Embryonic facial prominence (tissue), 1 donor: Measurements from ENCODE around the gene RNF5.

Source experiments
- DNase-seq: peaks from one replicate; pipeline ENCODE4 v3.0.0-alpha.2; 2016; ENCODE audit errors: extremely low spot score

Gene RNF5

DNA sequence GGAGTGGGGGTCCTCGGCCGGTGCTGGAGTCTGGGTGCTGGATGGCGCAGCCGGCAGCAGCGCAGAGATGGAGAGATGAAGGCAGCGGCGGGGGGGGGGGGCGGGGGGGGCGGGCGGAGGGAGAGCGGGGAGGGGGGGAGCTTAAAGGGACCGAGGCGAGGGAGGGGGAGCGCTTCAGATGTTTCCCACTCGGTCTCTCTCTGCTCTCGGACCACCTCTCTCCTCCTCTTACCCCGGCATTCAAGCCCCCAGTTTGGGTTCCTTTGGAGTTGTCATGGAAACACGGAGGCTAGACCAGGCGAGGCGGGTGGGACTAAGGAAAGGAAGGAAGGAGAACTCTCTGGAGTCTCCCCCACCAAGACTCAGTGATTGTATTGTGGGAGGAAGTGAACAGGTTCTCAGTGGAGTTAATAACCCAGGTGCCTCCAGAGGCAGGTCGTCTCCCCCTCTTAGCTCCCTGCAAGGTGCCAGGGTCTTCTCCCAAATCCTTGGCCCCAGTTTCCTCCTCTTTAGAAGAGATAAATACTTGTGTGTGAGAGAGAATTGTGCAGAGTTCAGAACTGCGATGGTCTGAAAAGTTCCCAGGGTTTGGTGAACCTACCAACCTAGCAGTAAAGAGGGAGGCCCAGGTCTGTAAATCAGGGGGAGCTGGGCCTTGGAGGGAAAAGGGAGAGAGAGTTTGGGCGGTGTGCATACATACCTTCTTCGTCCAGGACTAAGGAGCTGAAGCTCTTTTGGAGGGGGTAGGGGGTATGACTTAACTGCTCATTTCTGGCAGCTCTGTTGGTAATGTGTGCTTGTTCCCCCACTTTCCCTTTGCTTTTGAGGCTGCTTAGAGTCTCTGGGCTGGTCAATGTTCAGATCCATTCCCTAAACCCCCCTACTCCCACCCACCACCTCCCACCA is 26.1 kb upstream of the RNF5 start, which contains the start of gene PRRT1:
TSS of gene PRRT1 (minus strand) at position 77 of the 906 bp plus-strand sequence. CDS start 112 bp downstream, outside the sequence.
- no peak for DNase-seq

DNA sequence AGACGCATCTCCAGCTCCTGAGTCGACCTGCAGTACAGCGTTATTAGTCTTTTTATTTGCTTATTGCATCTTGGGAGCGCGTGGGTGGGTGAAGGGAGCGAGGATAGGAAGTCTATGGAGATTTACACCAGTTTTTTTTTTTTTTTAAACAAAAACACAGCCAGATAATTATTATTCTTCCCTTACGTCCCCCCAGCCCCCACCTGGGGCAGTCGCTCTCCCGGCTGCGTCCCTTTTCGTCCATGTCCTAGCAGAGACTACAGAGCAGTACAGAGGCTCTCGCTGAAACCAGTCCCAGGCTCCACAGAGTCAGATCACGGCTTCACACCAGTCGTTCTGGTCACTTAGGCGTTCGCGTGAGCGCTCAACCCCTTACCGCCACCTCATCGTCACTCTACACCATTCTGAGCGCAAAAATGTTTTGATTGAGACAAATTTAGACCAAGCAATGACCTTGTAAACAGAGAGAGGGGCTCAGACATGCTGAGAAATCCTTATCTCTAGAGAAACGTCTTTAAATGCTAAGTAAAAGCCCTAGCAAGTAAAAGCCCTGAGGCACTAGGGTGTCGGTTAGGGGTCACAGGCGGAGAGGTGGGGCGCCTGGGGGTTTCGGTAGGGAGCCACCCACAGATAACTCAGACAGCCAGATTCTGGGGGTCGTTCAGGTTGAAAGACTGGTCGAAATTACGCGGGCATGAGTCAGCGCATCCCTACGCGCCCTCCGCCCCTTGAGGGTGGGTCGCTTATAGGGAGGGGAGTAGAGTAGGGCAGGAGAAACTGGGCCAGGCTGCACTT is 25.2 kb upstream of the RNF5 start:
- no peak for DNase-seq

DNA sequence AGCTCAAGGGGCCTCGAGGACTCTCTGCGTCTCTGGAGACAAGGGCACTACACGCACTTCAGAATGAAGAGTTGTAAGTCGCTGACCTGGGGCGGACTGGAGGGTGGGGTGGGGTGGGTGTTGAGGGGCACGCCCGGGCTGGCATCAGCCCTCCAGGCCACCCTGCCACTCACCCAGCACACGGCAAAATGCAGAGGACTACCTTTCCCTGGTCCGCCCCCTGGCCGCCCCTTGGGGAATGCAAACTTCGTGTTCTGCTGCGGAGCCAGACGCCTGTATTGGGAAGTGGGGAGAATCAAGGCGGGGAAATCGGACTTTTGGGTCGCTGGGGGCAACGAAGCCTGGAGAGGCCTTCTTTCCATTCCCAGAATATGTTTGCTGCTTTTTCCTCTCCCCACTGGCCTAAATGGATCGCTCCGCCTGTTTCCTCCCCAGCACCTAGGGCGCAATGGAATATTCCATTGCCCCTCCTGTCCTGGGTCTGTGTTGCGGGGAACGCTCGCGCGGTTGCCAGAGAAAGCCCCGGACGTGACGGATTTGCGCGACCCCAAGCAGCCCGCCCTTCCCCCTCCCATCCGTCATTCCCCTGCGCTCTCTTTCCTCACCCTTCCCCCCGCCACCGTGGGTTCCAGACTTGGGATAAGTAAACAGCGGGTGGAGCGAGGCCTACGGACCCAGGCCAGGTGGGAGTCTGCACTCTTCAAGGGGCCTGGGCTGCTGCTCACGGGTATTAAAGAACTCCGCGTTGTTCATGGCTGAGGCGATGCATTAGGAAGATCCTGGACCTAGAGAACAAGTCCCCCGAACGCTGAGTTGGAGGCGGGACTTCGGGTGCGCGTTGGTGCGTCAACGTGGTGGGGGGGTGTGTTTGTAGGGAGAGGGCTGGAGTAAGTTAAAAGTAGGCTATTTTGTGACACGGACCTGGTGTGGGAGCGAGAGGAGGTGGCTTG is 24.4 kb upstream of the RNF5 start, which contains the start of gene PPT2:
TSS of gene PPT2 (plus strand) at position 578 of the 950 bp plus-strand sequence. CDS start 454 bp downstream, outside the sequence.
- peak; percentile 94 for DNase-seq

- peak; percentile 66 for DNase-seq
These were observed 23.6 kb upstream of the RNF5 start for GRCh38 chr6:32154514-32155161.

DNA sequence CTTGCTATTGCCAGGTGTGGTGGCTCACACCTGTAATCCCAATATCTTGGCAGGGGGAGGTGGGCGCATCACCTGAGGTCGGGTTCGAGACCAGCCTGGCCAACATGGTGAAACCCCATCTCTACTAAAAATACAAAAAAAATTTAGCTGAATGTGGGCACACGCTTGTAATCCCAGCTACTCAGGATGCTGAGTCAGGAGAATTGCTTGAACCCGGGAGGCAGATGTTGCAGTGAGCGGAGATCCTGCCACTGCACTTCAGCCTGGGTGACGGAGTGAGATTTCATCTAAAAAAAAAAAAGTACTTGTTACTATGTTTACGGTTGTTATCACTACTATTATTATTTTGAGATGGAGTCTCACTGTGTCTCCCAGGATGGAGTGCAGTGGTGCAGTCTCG is 21.3 kb upstream of the RNF5 start:
- DNase-seq: no peak

- DNase-seq: no peak
These were observed 20.2 kb upstream of the RNF5 start for GRCh38 chr6:32158052-32158451.

GRCh38 chr6:32163559-32164258 is 14.5 kb upstream of the RNF5 start:
- DNase-seq: no peak

- DNase-seq: no peak
These were observed 13.9 kb upstream of the RNF5 start, which contains the start of gene EGFL8 for GRCh38 chr6:32164295-32164694. EGFL8 (plus strand) TSS chr6:32164595; CDS start chr6:32166166, 1,571 bp downstream.

DNA sequence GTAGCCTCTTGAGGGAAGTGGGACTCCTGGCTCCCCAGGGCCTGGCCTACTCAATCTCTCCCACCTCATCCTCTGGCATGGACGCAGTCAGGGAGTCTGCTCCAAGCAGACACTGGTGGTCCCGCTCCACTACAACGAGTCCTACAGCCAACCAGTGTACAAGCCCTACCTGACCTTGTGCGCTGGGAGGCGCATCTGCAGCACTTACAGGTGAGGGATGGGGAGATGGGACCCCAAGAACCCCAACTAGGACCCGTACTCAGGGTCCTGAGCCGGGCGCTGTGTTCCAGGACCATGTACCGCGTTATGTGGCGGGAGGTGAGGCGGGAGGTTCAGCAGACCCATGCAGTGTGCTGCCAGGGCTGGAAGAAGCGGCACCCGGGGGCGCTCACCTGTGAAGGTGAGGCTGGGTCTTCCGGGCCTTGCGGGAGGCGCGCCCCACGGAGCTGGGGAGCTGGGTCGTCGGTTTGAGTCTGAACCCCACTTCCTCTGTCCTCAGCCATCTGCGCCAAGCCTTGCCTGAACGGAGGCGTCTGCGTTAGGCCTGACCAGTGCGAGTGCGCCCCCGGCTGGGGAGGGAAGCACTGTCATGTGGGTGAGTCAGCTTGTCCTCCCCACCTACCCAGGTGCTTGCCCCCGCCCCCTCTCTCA is 11.7 kb upstream of the RNF5 start:
- no peak for DNase-seq

DNA sequence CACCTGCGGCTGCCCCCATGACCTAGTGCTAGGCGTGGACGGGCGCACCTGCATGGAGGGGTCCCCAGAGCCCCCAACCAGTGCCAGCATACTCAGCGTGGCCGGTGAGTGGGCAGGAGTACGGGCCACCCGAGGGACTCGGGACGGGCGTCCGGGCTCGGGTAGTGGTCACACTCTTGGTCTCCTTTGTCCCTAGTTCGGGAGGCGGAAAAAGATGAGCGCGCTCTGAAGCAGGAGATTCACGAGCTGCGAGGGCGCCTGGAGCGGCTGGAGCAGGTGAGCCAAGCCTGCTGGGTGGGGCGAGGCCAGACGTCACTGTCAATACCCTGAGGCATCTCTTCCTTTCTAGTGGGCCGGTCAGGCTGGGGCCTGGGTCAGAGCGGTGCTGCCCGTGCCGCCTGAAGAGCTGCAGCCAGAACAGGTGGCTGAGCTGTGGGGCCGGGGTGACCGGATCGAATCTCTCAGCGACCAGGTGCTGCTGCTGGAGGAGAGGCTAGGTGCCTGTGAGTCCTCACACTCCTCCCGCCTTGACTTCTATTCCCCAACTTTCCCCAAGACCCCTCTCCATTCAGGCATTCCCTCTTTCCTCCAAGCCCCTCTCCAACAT is 10.9 kb upstream of the RNF5 start:
- no peak for DNase-seq

DNA sequence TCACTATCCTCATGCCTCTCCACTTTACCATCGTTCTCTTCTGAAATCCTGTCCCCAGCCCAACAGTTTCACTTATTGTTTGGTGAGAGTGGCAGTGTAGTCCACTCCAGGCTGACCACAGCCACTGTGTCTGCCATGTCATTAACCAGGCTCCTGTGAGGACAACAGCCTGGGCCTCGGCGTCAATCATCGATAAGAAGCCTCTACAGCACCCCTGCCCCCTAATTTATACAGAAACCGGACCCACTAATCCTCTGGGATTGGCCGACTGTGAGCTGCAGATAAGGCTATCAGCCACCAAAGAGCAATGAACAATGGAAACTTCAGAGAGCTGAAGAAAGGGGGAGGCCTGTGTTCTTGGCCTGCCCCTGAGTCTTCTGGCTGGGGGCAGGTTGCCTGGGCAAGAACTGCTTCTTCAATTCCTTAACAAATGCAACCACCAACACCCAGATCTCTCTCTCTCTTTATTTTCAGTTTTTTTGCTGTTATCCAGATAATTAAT is 10.4 kb upstream of the RNF5 start:
- no peak for DNase-seq

DNA sequence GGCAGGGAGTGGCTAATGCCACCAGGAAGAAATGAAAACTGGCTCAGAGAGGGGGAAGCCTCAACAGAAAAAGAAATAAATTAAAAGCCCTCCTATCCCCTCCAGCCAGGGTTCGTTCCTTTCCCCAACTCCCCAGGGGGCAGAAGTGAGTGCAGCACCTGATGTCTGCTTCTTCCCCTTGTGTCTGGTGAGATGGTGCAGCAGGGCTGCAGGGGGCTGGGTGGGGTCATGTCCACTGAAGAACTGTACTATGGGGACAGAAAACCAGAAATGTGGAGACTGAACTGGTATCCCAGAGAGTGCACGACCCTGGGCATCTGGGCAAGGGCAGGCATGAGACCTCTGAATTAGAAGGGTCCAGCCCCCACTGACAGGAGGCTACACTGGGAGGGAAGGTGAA is 9.9 kb upstream of the RNF5 start:
- DNase-seq: no peak

DNA sequence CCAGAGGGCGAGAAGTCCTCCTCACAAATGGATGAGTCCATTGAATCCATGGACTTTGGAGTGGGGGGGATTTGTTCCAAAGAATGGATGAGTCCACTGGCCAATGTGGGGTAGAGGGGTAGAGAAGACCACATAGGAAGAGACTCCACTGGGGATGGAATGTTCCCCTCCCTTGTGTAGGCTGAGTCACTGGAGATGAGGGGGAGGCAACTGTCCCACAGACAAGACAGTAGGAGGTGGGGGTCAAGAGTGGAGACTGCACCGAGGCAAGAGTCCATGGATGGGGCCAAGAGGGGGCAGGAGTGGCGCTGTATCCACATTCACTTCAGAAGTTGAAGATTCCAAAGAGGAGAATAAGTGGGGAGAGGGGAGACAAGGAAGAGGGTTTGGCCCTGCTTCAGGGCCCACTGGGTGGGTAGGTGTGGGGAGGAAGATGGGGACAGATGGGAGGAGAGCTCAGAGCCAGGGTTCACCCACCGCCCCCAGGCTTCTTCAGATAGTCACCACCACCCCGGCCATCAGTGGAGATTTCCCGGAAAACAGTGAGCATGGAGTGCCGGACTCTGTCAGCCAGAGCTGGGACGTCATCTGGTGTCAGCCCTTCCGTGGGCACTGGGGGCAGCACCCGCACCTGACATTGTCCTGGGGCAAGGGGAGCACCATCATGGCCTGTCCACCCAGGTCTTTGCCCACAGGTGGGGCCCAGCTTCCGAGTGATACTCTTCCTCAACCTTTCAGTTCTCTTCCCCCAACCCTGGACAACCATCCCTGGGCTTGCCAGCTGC is 9.2 kb upstream of the RNF5 start:
- no peak for DNase-seq

- DNase-seq: no peak
These were observed 7.9 kb upstream of the RNF5 start for GRCh38 chr6:32170294-32170693.

DNA sequence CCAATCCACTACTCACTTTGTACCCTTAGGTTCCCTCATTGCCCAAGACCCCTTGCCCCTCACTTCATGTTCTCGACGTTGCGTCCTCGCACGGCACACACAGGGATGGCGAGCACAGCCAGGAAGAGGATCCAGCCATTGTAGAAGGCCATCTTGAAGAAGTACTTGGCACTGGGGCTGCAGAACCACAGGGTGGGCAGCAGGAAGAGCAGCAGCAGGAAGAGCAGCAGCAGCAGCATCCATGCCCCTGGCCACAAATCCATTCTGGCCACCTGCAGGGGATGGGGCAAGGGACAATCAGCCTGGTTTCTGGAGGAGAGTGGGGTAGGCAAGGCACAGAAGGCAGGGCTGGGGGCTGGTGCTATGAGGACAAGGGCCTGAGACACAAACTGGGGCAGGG is 7.0 kb upstream of the RNF5 start:
- no peak for DNase-seq

GRCh38 chr6:32173051-32173727 is 5.0 kb upstream of the RNF5 start:
- no peak for DNase-seq

DNA sequence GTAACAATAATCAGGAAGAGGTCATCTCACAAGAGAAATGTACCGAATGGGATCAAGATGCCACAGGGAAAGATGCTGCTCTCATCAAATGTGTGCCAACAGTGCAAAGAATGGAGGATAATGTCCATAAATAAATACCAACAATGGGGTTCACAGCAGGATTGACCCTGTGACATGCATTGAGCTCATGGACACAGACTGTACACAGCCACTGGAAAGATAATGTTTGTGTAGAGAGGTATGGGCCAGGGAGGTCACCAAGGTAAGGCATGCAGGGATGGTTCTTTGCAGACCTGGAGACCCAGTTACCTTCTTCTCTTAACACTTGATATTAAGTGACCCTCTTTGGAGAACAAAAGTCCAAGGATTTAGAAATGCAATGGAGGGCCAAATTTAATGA is 3.8 kb upstream of the RNF5 start:
- no peak for DNase-seq

DNA sequence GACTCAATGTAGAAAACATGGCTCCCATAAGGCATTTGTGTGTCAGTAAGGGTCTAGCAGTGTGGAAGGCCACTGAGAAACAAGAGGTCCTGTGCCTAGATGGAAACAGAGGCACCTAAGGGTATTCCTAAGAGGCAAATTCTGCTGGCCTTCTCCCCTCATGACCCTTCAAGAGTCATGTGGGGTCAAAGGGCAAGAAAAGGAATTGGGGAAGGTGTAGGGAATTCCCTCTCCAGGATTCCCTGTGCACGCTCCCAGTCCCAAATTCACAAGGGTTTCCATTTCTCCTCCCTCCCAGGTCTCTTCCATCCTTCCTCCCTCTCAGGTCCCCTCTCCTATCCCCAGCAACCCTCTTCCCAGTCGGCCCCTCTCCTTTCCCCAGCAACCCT is 2.9 kb upstream of the RNF5 start:
- no peak for DNase-seq
